HUES48 (cell line): ENCODE results near the gene HHAT.
A peak's percentile ranks its signal among the peaks of the same experiment; 100 is the strongest.
"Not testable (repeated sequence)": the region's sequence is repeated elsewhere in the genome, so short reads cannot be mapped to it uniquely, and the experiment has no call there.

ENCODE experiments used
- H3K27ac ChIP-seq: one replicate; pipeline ENCODE4 v1.7.0; 2013; ENCODE audit warnings: low read depth, low read length, inconsistent platforms
- H3K27me3 ChIP-seq: 2 replicates; pipeline ENCODE4 v1.6.1; 2013; ENCODE audit warnings: mild to moderate bottlenecking, low read length; ENCODE audit not compliant: control insufficient read depth, insufficient read depth
- H3K36me3 ChIP-seq: 2 replicates; pipeline ENCODE4 v1.6.1; 2013; ENCODE audit warnings: low read length; ENCODE audit not compliant: control insufficient read depth, insufficient read depth
- H3K4me1 ChIP-seq: 2 replicates; pipeline ENCODE4 v1.6.1; 2013; ENCODE audit warnings: mild to moderate bottlenecking, low read length; ENCODE audit not compliant: control insufficient read depth, insufficient read depth
- H3K4me3 ChIP-seq: 2 replicates; pipeline ENCODE4 v1.5.1; 2013; ENCODE audit warnings: mild to moderate bottlenecking, low read depth, low read length
- H3K9ac ChIP-seq: 2 replicates; pipeline ENCODE4 v1.6.1; 2013; ENCODE audit warnings: mild to moderate bottlenecking, low read depth, low read length, moderate library complexity
- H3K9me3 ChIP-seq: 2 replicates; pipeline ENCODE4 v1.6.1; 2013; ENCODE audit warnings: low read length; ENCODE audit not compliant: control insufficient read depth, insufficient read depth

The HHAT gene

DNA sequence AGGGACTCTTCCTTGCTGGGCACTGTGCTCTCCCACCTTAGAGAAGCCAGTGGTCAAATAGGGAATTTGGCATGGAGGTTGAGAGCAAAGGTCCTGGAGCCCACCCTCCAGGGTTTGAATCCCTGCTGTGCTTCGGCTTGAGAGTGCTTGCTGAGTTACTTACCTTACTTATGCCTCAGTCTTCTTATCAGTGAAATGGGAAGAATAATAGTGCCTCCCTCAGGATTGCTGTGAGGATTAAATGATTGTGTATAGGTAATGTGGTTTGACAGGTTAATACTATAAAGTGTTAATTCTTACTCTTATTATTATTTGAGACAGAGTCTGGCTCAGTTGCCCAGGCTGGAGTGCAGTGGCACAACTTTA, 79.2 kb downstream of the HHAT start:
- Histone ChIP-seq H3K9me3 (no peaks in the 10 kb centered on the region), H3K9ac (no peak overlapping the region), H3K36me3 (no peaks in the 10 kb centered on the region), H3K4me3 (no peak overlapping the region), H3K27me3 (no peaks in the 10 kb centered on the region), H3K4me1 (peaks cover 10% of the 10 kb centered on the region; the same call in 1 of the 2 replicates), H3K27ac (peak overlapping the region; percentile 3)

GRCh38 chr1:210412240-210412639, 83.5 kb downstream of the HHAT start:
- Histone ChIP-seq H3K36me3 (no peaks in the 10 kb centered on the region), H3K4me3 (no peak overlapping the region), H3K9me3 (no peaks in the 10 kb centered on the region), H3K27me3 (no peaks in the 10 kb centered on the region), H3K4me1 (0 out of 2 replicates have a peak, but pooled peaks cover 14% of the 10 kb centered on the region), H3K9ac (no peak overlapping the region), H3K27ac (no peak overlapping the region)

DNA sequence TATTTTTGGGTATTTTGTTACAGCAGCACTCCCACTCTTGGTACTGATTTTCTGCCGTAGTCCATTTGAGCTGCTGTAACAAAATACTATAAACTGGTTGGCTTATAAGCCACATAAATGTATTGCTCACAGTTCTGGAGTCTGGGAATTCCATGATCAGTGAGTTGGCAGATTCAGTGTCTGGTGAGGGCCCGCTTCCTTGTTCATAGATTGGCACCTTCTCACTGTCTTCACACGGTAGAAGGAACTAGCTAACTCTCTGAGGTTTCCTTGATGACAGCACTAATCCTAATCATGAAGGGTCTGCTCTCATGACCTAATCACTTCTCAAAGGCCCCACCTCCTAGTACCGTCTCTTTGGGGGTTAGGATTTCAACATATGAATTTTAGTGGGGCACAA, 85.2 kb downstream of the HHAT start:
- no peak overlapping the region for H3K9ac ChIP-seq
- no peaks in the 10 kb centered on the region for H3K9me3 ChIP-seq
- H3K36me3 ChIP-seq: no peaks in the 10 kb centered on the region
- H3K27me3 ChIP-seq: no peaks in the 10 kb centered on the region
- H3K27ac ChIP-seq: no peak overlapping the region
- H3K4me3 ChIP-seq: no peak overlapping the region
- 0 out of 2 replicates have a peak, but pooled peaks cover 14% of the 10 kb centered on the region for H3K4me1 ChIP-seq

GRCh38 chr1:210415846-210416448, 87.2 kb downstream of the HHAT start:
- Histone ChIP-seq H3K9me3 (no peaks in the 10 kb centered on the region), H3K27me3 (no peaks in the 10 kb centered on the region), H3K9ac (no peak overlapping the region), H3K4me1 (0 out of 2 replicates have a peak, but pooled peaks cover 14% of the 10 kb centered on the region), H3K36me3 (no peaks in the 10 kb centered on the region), H3K27ac (no peak overlapping the region), H3K4me3 (no peak overlapping the region)

GRCh38 chr1:210416681-210417080, 88.0 kb downstream of the HHAT start:
- no peak overlapping the region for H3K9ac ChIP-seq
- H3K27ac ChIP-seq: no peak overlapping the region
- no peaks in the 10 kb centered on the region for H3K9me3 ChIP-seq
- H3K4me3 ChIP-seq: no peak overlapping the region
- no peaks in the 10 kb centered on the region for H3K36me3 ChIP-seq
- H3K4me1 ChIP-seq: 0 out of 2 replicates have a peak, but pooled peaks cover 14% of the 10 kb centered on the region
- H3K27me3 ChIP-seq: no peaks in the 10 kb centered on the region

- Histone ChIP-seq H3K9me3 (no peaks in the 10 kb centered on the region), H3K27ac (no peak overlapping the region), H3K27me3 (no peaks in the 10 kb centered on the region)
These were observed 89.2 kb downstream of the HHAT start for GRCh38 chr1:210417881-210418280.

GRCh38 chr1:210418863-210419650, 90.4 kb downstream of the HHAT start:
- Histone ChIP-seq H3K27me3 (no peaks in the 10 kb centered on the region), H3K9me3 (no peaks in the 10 kb centered on the region), H3K27ac (no peak overlapping the region), H3K4me1 (0 out of 2 replicates have a peak, but pooled peaks cover 14% of the 10 kb centered on the region), H3K36me3 (no peaks in the 10 kb centered on the region), H3K4me3 (no peak overlapping the region), H3K9ac (no peak overlapping the region)

More at GRCh38 chr1:210417881-210418280, 89.2 kb downstream of the HHAT start:
- Histone ChIP-seq H3K36me3 (no peaks in the 10 kb centered on the region), H3K9ac (no peak overlapping the region), H3K4me3 (no peak overlapping the region), H3K4me1 (0 out of 2 replicates have a peak, but pooled peaks cover 14% of the 10 kb centered on the region)

- not testable (repeated sequence) for H3K36me3 ChIP-seq, H3K27me3 ChIP-seq, H3K27ac ChIP-seq, H3K9me3 ChIP-seq, H3K4me1 ChIP-seq, H3K9ac ChIP-seq, H3K4me3 ChIP-seq
These were observed 98.0 kb downstream of the HHAT start for GRCh38 chr1:210426696-210427095.

DNA sequence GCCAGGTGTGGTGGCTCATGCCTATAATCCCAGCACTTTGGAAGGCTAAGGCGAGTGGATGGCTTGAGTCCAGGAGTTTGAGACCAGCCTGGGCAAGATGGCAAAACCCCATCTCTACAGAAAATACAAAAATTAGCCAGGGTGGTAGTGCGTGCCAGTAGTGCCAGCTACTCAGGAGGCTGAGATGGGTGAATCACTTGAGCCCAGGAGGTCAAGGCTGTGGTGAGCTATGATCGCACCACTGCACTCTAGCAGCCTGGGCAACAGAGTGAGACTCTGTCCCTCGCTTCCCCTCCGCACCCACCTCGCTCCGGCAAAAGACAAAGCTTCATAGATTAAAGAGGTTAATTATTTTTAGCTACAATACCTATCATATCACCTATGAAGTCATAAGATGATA, 100.0 kb downstream of the HHAT start:
- H3K4me1 ChIP-seq: peaks cover 4% of the 10 kb centered on the region
- no peak overlapping the region for H3K27ac ChIP-seq

DNA sequence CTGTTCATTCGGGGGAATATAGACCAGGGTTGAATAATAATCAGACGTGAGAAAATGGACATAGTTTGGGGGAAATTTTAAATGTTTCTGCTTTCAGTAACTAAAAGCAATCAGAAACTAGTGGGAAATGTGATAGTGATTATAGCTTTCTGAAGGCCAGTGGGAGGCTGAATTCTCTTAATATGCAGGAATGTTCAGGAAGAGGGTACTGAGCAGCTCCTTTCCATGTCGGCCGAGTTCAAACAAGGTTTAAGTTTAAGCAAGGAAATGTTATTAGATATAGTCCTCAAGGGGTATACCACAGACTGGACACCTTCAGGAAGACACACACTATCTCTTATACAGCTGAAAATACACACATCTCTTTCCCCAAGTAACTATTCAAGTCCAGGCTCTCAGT, 105.5 kb downstream of the HHAT start:
- Histone ChIP-seq H3K36me3 (no peaks in the 10 kb centered on the region), H3K27ac (no peak overlapping the region), H3K4me1 (peaks cover 18% of the 10 kb centered on the region), H3K4me3 (no peak overlapping the region), H3K27me3 (no peaks in the 10 kb centered on the region), H3K9ac (no peak overlapping the region), H3K9me3 (no peaks in the 10 kb centered on the region)

More for the DNA sequence above, 100.0 kb downstream of the HHAT start:
- Histone ChIP-seq H3K9ac (no peak overlapping the region), H3K27me3 (no peaks in the 10 kb centered on the region), H3K4me3 (no peak overlapping the region), H3K36me3 (no peaks in the 10 kb centered on the region), H3K9me3 (no peaks in the 10 kb centered on the region)

- Histone ChIP-seq H3K9ac (no peak overlapping the region), H3K4me1 (peaks cover 18% of the 10 kb centered on the region), H3K27ac (no peak overlapping the region), H3K4me3 (no peak overlapping the region), H3K36me3 (no peaks in the 10 kb centered on the region), H3K9me3 (no peaks in the 10 kb centered on the region), H3K27me3 (no peaks in the 10 kb centered on the region)
These were observed 108.4 kb downstream of the HHAT start for GRCh38 chr1:210437111-210437510.
